A549 (cell line): ENCODE measurements around the gene PALLD. TPM values are rescaled to one million over a fixed set of nuclear protein-coding genes. Genes with fewer than 3 reads are reported as not detected.

Experiments used
- ATAC-seq, 2 experiments: fragments of 200-7000 bp in 1 of 2; fragments of >200 bp in 1 of 2; cut with Nextera tagmentation in 1 of 2; cut with Tn5 transposase in 1 of 2; 3 replicates each; pipeline versions ENCODE4 v1.8.0 to v1.9.1; 2018 to 2020; ENCODE audit warnings: mild to moderate bottlenecking in 1 of 2, moderate library complexity in 1 of 2
- CTCF ChIA-PET: fragments of 300-600 bp; sonication (Branson Sonifier 250); formaldehyde crosslinking; extraction: SDS; loops from one replicate; lab custom pipeline; 2021; ENCODE audit warnings: antibody characterized with exemption, inconsistent platforms; lab: Yijun Ruan, JAX
- POLR2A ChIA-PET: fragments of 350-600 bp; formaldehyde crosslinking; extraction: SDS; loops from one replicate; lab custom pipeline; 2021; ENCODE audit warnings: antibody characterized with exemption, inconsistent platforms; lab: Yijun Ruan, JAX
- DNase-seq, 2 experiments: peaks; one replicate each; pipeline versions ENCODE4 v3.0.0 to v3.0.0-alpha.2; 2011 to 2016; ENCODE audit warnings: low read depth in 1 of 2, low spot score in 1 of 2
- FAIRE-seq: peaks from 2 replicates; lab custom pipeline; 2011; peaks lifted over from hg19 to GRCh38; lab: Jason Lieb, UNC
- H3K27ac ChIP-seq, 2 experiments: fragments of >200 bp; sonication (Bioruptor Twin); formaldehyde crosslinking; 3 replicates each; pipeline ENCODE4 v1.5.1; 2016 to 2017
- H3K4me1 ChIP-seq: fragments of >200 bp; sonication (Bioruptor Twin); formaldehyde crosslinking; 3 replicates; pipeline ENCODE4 v1.6.1; 2016
- H3K4me2 ChIP-seq: fragments of >200 bp; sonication (Bioruptor Twin); formaldehyde crosslinking; 3 replicates; pipeline ENCODE4 v1.6.1; 2016
- H3K4me3 ChIP-seq: fragments of >200 bp; sonication (Bioruptor Twin); formaldehyde crosslinking; 3 replicates; pipeline ENCODE4 v1.5.1; 2016
- H3K9me3 ChIP-seq: fragments of >200 bp; sonication (Bioruptor Twin); formaldehyde crosslinking; 3 replicates; pipeline ENCODE4 v1.6.1; 2016
- BCL3 ChIP-seq: fragments of >200 bp; sonication (Bioruptor Twin); formaldehyde crosslinking; IDR thresholded peaks from 3 replicates; pipeline ENCODE4 v1.6.1; 2016
- CBX8 ChIP-seq: fragments of 200-600 bp; sonication (generic); IDR thresholded peaks from 2 replicates; pipeline ENCODE4 v1.6.1; 2016
- CTCF ChIP-seq: fragments of >200 bp; sonication (Bioruptor Twin); formaldehyde crosslinking; IDR thresholded peaks from 3 replicates; pipeline ENCODE4 v1.5.1; 2016
- E2F6 ChIP-seq: IDR thresholded peaks from 2 replicates; pipeline ENCODE4 v1.6.1; 2012; ENCODE audit warnings: low read depth, borderline replicate concordance
- EHF ChIP-seq: fragments of 250-450 bp; sonication (Bioruptor Pico); IDR thresholded peaks from 2 replicates; pipeline ENCODE4 v1.5.0; 2020; ENCODE audit warnings: mild to moderate bottlenecking
- ESRRA ChIP-seq: fragments of 150-350 bp; IDR thresholded peaks from 2 replicates; pipeline ENCODE4 v1.6.1; 2014; ENCODE audit warnings: mild to moderate bottlenecking, low read length, borderline replicate concordance
- HDAC2 ChIP-seq: fragments of 200-600 bp; sonication (generic); IDR thresholded peaks from 2 replicates; pipeline ENCODE4 v1.6.1; 2016
- HES2 ChIP-seq: fragments of >200 bp; sonication (Bioruptor Twin); formaldehyde crosslinking; IDR thresholded peaks from 2 replicates; pipeline ENCODE4 v1.6.1; 2016
- HMGXB4 ChIP-seq: fragments of 250-450 bp; sonication (Bioruptor Pico); IDR thresholded peaks from 2 replicates; pipeline ENCODE4 v1.5.0; 2021; ENCODE audit warnings: mild to moderate bottlenecking, moderate library complexity, borderline replicate concordance
- HOXB13 ChIP-seq: fragments of 250-450 bp; sonication (Bioruptor Pico); IDR thresholded peaks from 2 replicates; pipeline ENCODE4 v1.5.0; 2020; ENCODE audit warnings: low read depth, mild to moderate bottlenecking, moderate library complexity
- JUN ChIP-seq, 2 experiments: fragments of >200 bp; sonication (Bioruptor Twin); formaldehyde crosslinking; IDR thresholded peaks; 2 replicates in 1 of 2; 3 replicates in 1 of 2; pipeline ENCODE4 v1.6.1; 2016 to 2017
- KDM1A ChIP-seq: fragments of 200-600 bp; sonication (generic); IDR thresholded peaks from 2 replicates; pipeline ENCODE4 v1.6.1; 2016; ENCODE audit warnings: low read depth, mild to moderate bottlenecking
- MAFK ChIP-seq: fragments of 450-650 bp; IDR thresholded peaks from 2 replicates; pipeline ENCODE4 v1.6.1; 2014; ENCODE audit not compliant: partially characterized antibody
- MAZ ChIP-seq: fragments of 150-350 bp; IDR thresholded peaks from 2 replicates; pipeline ENCODE4 v1.6.1; 2014; ENCODE audit warnings: antibody characterized with exemption, low read depth, low read length, borderline replicate concordance
- MYC ChIP-seq: IDR thresholded peaks from 2 replicates; pipeline ENCODE4 v1.6.1; 2012; ENCODE audit warnings: mild to moderate bottlenecking, inconsistent platforms, low read length, improper control_type of control experiment, borderline replicate concordance
- NFE2L2 ChIP-seq: fragments of 150-350 bp; conservative IDR thresholded peaks from 2 replicates; pipeline ENCODE4 v1.6.1; 2014; ENCODE audit warnings: low read length
- POLR2A ChIP-seq: IDR thresholded peaks from 2 replicates; pipeline ENCODE4 v1.6.1; 2012; ENCODE audit warnings: mild to moderate bottlenecking, low read length
- RAD21 ChIP-seq, 2 experiments: fragments of >200 bp in 1 of 2; sonication (Bioruptor Twin) in 1 of 2; formaldehyde crosslinking in 1 of 2; IDR thresholded peaks in 1 of 2; conservative IDR thresholded peaks in 1 of 2; 2 replicates in 1 of 2; 3 replicates in 1 of 2; pipeline ENCODE4 v1.6.1; 2012 to 2018; ENCODE audit warnings: inconsistent platforms in 1 of 2
- RCOR1 ChIP-seq: fragments of 150-350 bp; IDR thresholded peaks from 2 replicates; pipeline ENCODE4 v1.6.1; 2014; ENCODE audit warnings: antibody characterized with exemption, low read length, low read depth
- RNF2 ChIP-seq: fragments of 200-600 bp; sonication (generic); IDR thresholded peaks from 2 replicates; pipeline ENCODE4 v1.6.1; 2016; ENCODE audit warnings: low read depth, mild to moderate bottlenecking, antibody characterized with exemption, moderate library complexity, borderline replicate concordance
- SMC3 ChIP-seq: fragments of >200 bp; sonication (Bioruptor Twin); formaldehyde crosslinking; IDR thresholded peaks from 3 replicates; pipeline ENCODE4 v1.6.1; 2018; ENCODE audit warnings: inconsistent platforms
- SREBF2 ChIP-seq: fragments of 450-650 bp; IDR thresholded peaks from 2 replicates; pipeline ENCODE4 v1.6.1; 2014; ENCODE audit warnings: mild to moderate bottlenecking, moderate library complexity
- TP53 ChIP-seq: fragments of 250-450 bp; sonication (Bioruptor Pico); IDR thresholded peaks from 2 replicates; pipeline ENCODE4 v1.5.0; 2021; ENCODE audit warnings: mild to moderate bottlenecking, moderate library complexity
- ZNF302 ChIP-seq: fragments of 250-450 bp; sonication (Bioruptor Pico); IDR thresholded peaks from 2 replicates; pipeline ENCODE4 v1.9.0; 2021; ENCODE audit warnings: inconsistent platforms, mild to moderate bottlenecking, moderate library complexity
- ZSCAN20 ChIP-seq: fragments of 250-450 bp; sonication (Bioruptor Pico); IDR thresholded peaks from 2 replicates; pipeline ENCODE4 v1.8.0; 2022; ENCODE audit warnings: mild to moderate bottlenecking, moderate library complexity
- WGBS: methylation state at CpG from one replicate; pipeline ENCODE4 v1.1.6; 2017; ENCODE audit errors: missing lambda C conversion rate; 5-methylcytosine and 5-hydroxymethylcytosine counted together
- polyA plus RNA-seq, 4 experiments: library from polyadenylated mRNA; depleted of rRNA in 3 of 4; stranded (reverse); fragments of >200 nt; fragmentation: RNase III in 1 of 4; extraction: RNeasy Plus Mini Kit Qiagen cat#74134 plus additional on column Dnase treatment in 1 of 4; gene quantifications; 2 replicates in 3 of 4; 3 replicates in 1 of 4; pipeline ENCODE4 v1.2.3, GENCODE V29; 2011 to 2017

PALLD gene
- polyA plus RNA-seq, 2 of the 4 experiments (the other 2 are of a cell fraction), result 88.8 to 113 TPM

GRCh38 chr4:168710353-168710946 is 213.6 kb downstream of the PALLD start:
- peak; percentile 19 to 66 for DNase-seq
- Histone ChIP-seq H3K9me3 (no peaks in the 10 kb centered on the region), H3K4me2 (no peak overlapping the region), H3K27ac (peak overlapping the region in 1 of 2 experiments; percentile 14; a peak in 1 of 6 replicates), H3K4me3 (no peak overlapping the region), H3K4me1 (peaks cover 14% of the 10 kb centered on the region; the same call in 2 of the 3 replicates)
- CTCF ChIA-PET, result interaction anchor here (0.7 to 2.3 kb wide), 27 partner anchors 10 to 213 kb away, joined by 3 to 8 read pairs (median 4); no protein-coding TSS in a partner anchor
- POLR2A ChIA-PET, result interaction anchor here (1.4 kb wide), 1 partner anchor 121 kb away, joined by 3 read pairs; no protein-coding TSS in a partner anchor
- 71% methylated on average over 3 of the region's 3 CpGs for WGBS
- TF ChIP-seq SMC3, result peak; percentile 71
- TF ChIP-seq ZNF302 (CRISPR knock-in tag), result no peak
- peak; percentile 56 for TF ChIP-seq CTCF
- peak; percentile 68 to 75 for TF ChIP-seq RAD21 (conservative IDR thresholded peaks at IDR 0.05 in 1 of 2, IDR thresholded peaks at IDR 0.05 in 1 of 2)
- FAIRE-seq, result no peak
- peak; percentile 59 to 80; a peak in 4 of 6 replicates for ATAC-seq

GRCh38 chr4:168711197-168712140 is 214.6 kb downstream of the PALLD start:
- POLR2A ChIA-PET, result interaction anchor here (0.6 to 1.4 kb wide), 2 partner anchors 120 to 122 kb away, joined by 3 read pairs; no protein-coding TSS in a partner anchor
- FAIRE-seq (no peak), DNase-seq (no peak), ATAC-seq (no peak)
- Histone ChIP-seq H3K4me2 (no peak overlapping the region), H3K4me1 (peaks cover 21% of the 10 kb centered on the region; the same call in 2 of the 3 replicates), H3K4me3 (no peak overlapping the region), H3K9me3 (no peaks in the 10 kb centered on the region), H3K27ac (peak overlapping the region in 1 of 2 experiments; percentile 12; a peak in 1 of 6 replicates)
- 84% methylated on average over 11 of the region's 11 CpGs for WGBS
- TF ChIP-seq EHF (CRISPR knock-in tag) (no peak), JUN (IDR thresholded peaks at IDR 0.05) (no peak), MAZ (no peak), TP53 (CRISPR knock-in tag) (no peak), HES2 (no peak), KDM1A (no peak), HOXB13 (CRISPR knock-in tag) (no peak), HDAC2 (no peak), NFE2L2 (no peak), ZSCAN20 (CRISPR knock-in tag) (no peak), RNF2 (no peak)
- CTCF ChIA-PET, result interaction anchor here (0.7 to 2.3 kb wide), 16 partner anchors 9 to 210 kb away, joined by 3 to 8 read pairs (median 4); no protein-coding TSS in a partner anchor

- WGBS, result 96% methylated on average over 4 of the region's 4 CpGs
- Histone ChIP-seq H3K4me3 (no peak overlapping the region), H3K4me2 (no peak overlapping the region), H3K9me3 (no peaks in the 10 kb centered on the region), H3K27ac (no peak overlapping the region), H3K4me1 (peaks cover 22% of the 10 kb centered on the region; the same call in 2 of the 3 replicates)
- ATAC-seq, result no peak
- FAIRE-seq, result no peak
- POLR2A ChIA-PET, result no interaction called here
- CTCF ChIA-PET, result interaction anchor here (0.8 to 2.0 kb wide), 4 partner anchors 35 to 125 kb away, joined by 3 to 7 read pairs (median 4); no protein-coding TSS in a partner anchor
- no peak for DNase-seq
- TF ChIP-seq POLR2A (no peak), BCL3 (no peak), KDM1A (no peak), MYC (no peak), RCOR1 (no peak), ZNF302 (CRISPR knock-in tag) (no peak), E2F6 (no peak), HMGXB4 (CRISPR knock-in tag) (no peak), MAFK (no peak), SREBF2 (no peak), CBX8 (no peak), RAD21 (conservative IDR thresholded peaks at IDR 0.05 in 1 of 2, IDR thresholded peaks at IDR 0.05 in 1 of 2) (no peak), ESRRA (no peak)
These were observed 215.6 kb downstream of the PALLD start for GRCh38 chr4:168712316-168712890.
